SK-N-SH (cell line): ENCODE data around the gene ATP8B3. TPM values are rescaled to one million over a fixed set of nuclear protein-coding genes. Genes with fewer than 3 reads are reported as not detected.

Experiments used
- CTCF ChIA-PET: fragments of 300-600, 350-600 bp; formaldehyde crosslinking; extraction: SDS; loops from one replicate; lab custom pipeline; 2021; lab: Yijun Ruan, JAX
- POLR2A ChIA-PET: fragments of 350-600 bp; sonication (Branson Sonifier 250); formaldehyde crosslinking; extraction: SDS; loops from one replicate; lab custom pipeline; 2020; ENCODE audit warnings: antibody characterized with exemption, inconsistent platforms; lab: Yijun Ruan, JAX
- DNase-seq: peaks from one replicate; pipeline ENCODE4 v3.0.0; 2012
- H2AFZ ChIP-seq: fragments of 200-600 bp; sonication (generic); 2 replicates; pipeline ENCODE4 v1.8.1; 2016; ENCODE audit warnings: antibody characterized with exemption, mild to moderate bottlenecking, low read depth
- H3F3A ChIP-seq: fragments of 200-600 bp; sonication (generic); replicated peaks from 2 replicates; pipeline ENCODE3; 2016; ENCODE audit warnings: antibody characterized with exemption, mild to moderate bottlenecking; ENCODE audit not compliant: insufficient read depth
- H3K27ac ChIP-seq, 2 experiments: fragments of 200-500 bp in 1 of 2; fragments of 200-600 bp in 1 of 2; sonication (Bioruptor generic) in 1 of 2; sonication (generic), shearing (Covaris generic) in 1 of 2; 2 replicates each; pipeline versions ENCODE4 v1.5.1 to v1.6.1; 2014 to 2016; ENCODE audit warnings: low read depth in 2 of 2, inconsistent platforms in 1 of 2, low read length in 1 of 2, mild to moderate bottlenecking in 1 of 2, mixed read lengths in 1 of 2
- H3K27me3 ChIP-seq: fragments of 200-600 bp; sonication (generic), shearing (Covaris generic); 2 replicates; pipeline ENCODE4 v1.6.1; 2016; ENCODE audit warnings: mixed run types; ENCODE audit not compliant: insufficient read depth
- H3K36me3 ChIP-seq, 2 experiments: fragments of 200-500 bp in 1 of 2; fragments of 200-600 bp in 1 of 2; sonication (Bioruptor generic) in 1 of 2; sonication (generic) in 1 of 2; replicated peaks in 1 of 2; 2 replicates each; pipeline versions ENCODE3 to v1.5.1; 2014 to 2016; ENCODE audit warnings: low read length in 1 of 2, mild to moderate bottlenecking in 1 of 2; ENCODE audit not compliant: insufficient read depth in 2 of 2, control insufficient read depth in 1 of 2
- H3K4me1 ChIP-seq, 2 experiments: fragments of 200-500 bp in 1 of 2; fragments of 200-600 bp in 1 of 2; sonication (Bioruptor generic) in 1 of 2; sonication (generic), shearing (Covaris generic) in 1 of 2; 2 replicates each; pipeline versions ENCODE4 v1.5.1 to v1.6.1; 2014 to 2016; ENCODE audit warnings: low read depth in 1 of 2, low read length in 1 of 2, mixed run types in 1 of 2; ENCODE audit not compliant: insufficient read depth in 2 of 2, control insufficient read depth in 1 of 2
- H3K4me2 ChIP-seq: fragments of 200-600 bp; sonication (generic), shearing (Covaris generic); 2 replicates; pipeline ENCODE4 v1.6.1; 2017; ENCODE audit warnings: mixed run types
- H3K4me3 ChIP-seq, 2 experiments: fragments of 200-500 bp in 1 of 2; fragments of 200-600 bp in 1 of 2; sonication (Bioruptor generic) in 1 of 2; sonication (generic), shearing (Covaris generic) in 1 of 2; 2 replicates each; pipeline versions ENCODE4 v1.5.1 to v1.8.1; 2014 to 2016; ENCODE audit warnings: low read depth in 2 of 2, inconsistent platforms in 1 of 2, low read length in 1 of 2, mild to moderate bottlenecking in 1 of 2, mixed read lengths in 1 of 2, moderate library complexity in 1 of 2
- H3K79me2 ChIP-seq: fragments of 200-600 bp; sonication (generic); 2 replicates; pipeline ENCODE4 v1.8.1; 2017; ENCODE audit warnings: mild to moderate bottlenecking; ENCODE audit not compliant: insufficient read depth
- H3K9ac ChIP-seq: fragments of 200-600 bp; sonication (generic); 2 replicates; pipeline ENCODE4 v1.6.1; 2017; ENCODE audit warnings: mixed run types
- H3K9me2 ChIP-seq: fragments of 200-600 bp; sonication (generic); 2 replicates; pipeline ENCODE4 v1.6.1; 2017; ENCODE audit warnings: mixed run types
- H3K9me3 ChIP-seq: fragments of 200-600 bp; sonication (generic); 2 replicates; pipeline ENCODE4 v1.6.1; 2017; ENCODE audit warnings: mixed run types, mild to moderate bottlenecking, moderate library complexity
- H4K20me1 ChIP-seq: fragments of 200-600 bp; sonication (generic); 2 replicates; pipeline ENCODE4 v1.6.1; 2017; ENCODE audit warnings: mild to moderate bottlenecking, mixed run types; ENCODE audit not compliant: insufficient read depth
- CTCF ChIP-seq: fragments of 200-600 bp; sonication (generic); IDR thresholded peaks from 2 replicates; pipeline ENCODE4 v1.6.1; 2017; ENCODE audit warnings: antibody characterized with exemption, mild to moderate bottlenecking, moderate library complexity
- ELF1 ChIP-seq: IDR thresholded peaks from 2 replicates; pipeline ENCODE4 v1.4.0; 2012
- EP300 ChIP-seq, 2 experiments: IDR thresholded peaks; 2 replicates each; pipeline versions ENCODE4 v1.4.0 to v1.6.1; 2012; ENCODE audit warnings: borderline replicate concordance in 1 of 2, low read depth in 1 of 2, low read length in 1 of 2
- EZH2phosphoT487 ChIP-seq: fragments of 200-600 bp; sonication (generic); IDR thresholded peaks from 2 replicates; pipeline ENCODE4 v1.6.1; 2017; ENCODE audit warnings: low read depth, mixed run types, mild to moderate bottlenecking, antibody characterized with exemption, moderate library complexity, borderline replicate concordance
- FOXJ3 ChIP-seq: sonication (generic); formaldehyde crosslinking; IDR thresholded peaks from 2 replicates; pipeline ENCODE4 v1.5.1; 2020; ENCODE audit warnings: mild to moderate bottlenecking, missing genetic modification reagents
- GATA2 ChIP-seq: sonication (generic); formaldehyde crosslinking; IDR thresholded peaks from 2 replicates; pipeline ENCODE4 v1.5.0; 2020; ENCODE audit warnings: mild to moderate bottlenecking, missing genetic modification reagents
- MEF2A ChIP-seq: IDR thresholded peaks from 2 replicates; pipeline ENCODE4 v1.4.0; 2012; ENCODE audit warnings: low read depth, borderline replicate concordance
- RAD21 ChIP-seq: IDR thresholded peaks from 2 replicates; pipeline ENCODE4 v1.6.1; 2012; ENCODE audit warnings: mild to moderate bottlenecking, low read length
- RXRA ChIP-seq: IDR thresholded peaks from 2 replicates; pipeline ENCODE4 v1.4.0; 2012; ENCODE audit warnings: low read depth, mild to moderate bottlenecking, borderline replicate concordance
- ZBTB33 ChIP-seq: IDR thresholded peaks from 2 replicates; pipeline ENCODE4 v1.4.0; 2012; ENCODE audit warnings: low read depth, borderline replicate concordance
- WGBS: methylation state at CpG from one replicate; pipeline ENCODE4 v1.1.6; 2017; ENCODE audit warnings: low lambda C conversion rate; 5-methylcytosine and 5-hydroxymethylcytosine counted together
- polyA plus RNA-seq, 3 experiments: library from polyadenylated mRNA; depleted of rRNA; stranded (reverse); fragments of >200 nt; gene quantifications; 2 replicates each; pipeline ENCODE4 v1.2.3, GENCODE V29; 2012

The ATP8B3 gene
- polyA plus RNA-seq, 1 of the 3 experiments (the other 2 are of a cell fraction): 8.0 TPM

GRCh38 chr19:1808395-1808731 is 3.7 kb downstream of the ATP8B3 start:
- Histone ChIP-seq H3K9ac (no peak overlapping the region), H3K4me3 (no peak overlapping the region), H3K4me2 (no peak overlapping the region), H3K79me2 (no peaks in the 10 kb centered on the region), H3K36me3 (no peaks in the 10 kb centered on the region), H3F3A (peaks cover 4% of the 10 kb centered on the region), H3K4me1 (peaks cover 0 to 12% of the 10 kb centered on the region in 2 experiments; a peak in 1 of 4 replicates), H2AFZ (no peak overlapping the region), H4K20me1 (no peaks in the 10 kb centered on the region), H3K27ac (no peak overlapping the region), H3K27me3 (no peaks in the 10 kb centered on the region), H3K9me2 (no peaks in the 10 kb centered on the region), H3K9me3 (no peaks in the 10 kb centered on the region)
- WGBS: no CpG with 5 or more reads among the region's 2 CpGs
- CTCF ChIA-PET: interaction anchor here (3.4 kb wide), 1 partner anchor 18 kb away, joined by 14 read pairs; no protein-coding TSS in a partner anchor
- no peak for TF ChIP-seq RAD21
- no peak for TF ChIP-seq EZH2phosphoT487
- TF ChIP-seq MEF2A: no peak
- no peak for TF ChIP-seq FOXJ3 (CRISPR knock-in tag)
- no peak for TF ChIP-seq EP300 (IDR thresholded peaks at IDR 0.05; ENCODE audit: borderline replicate concordance in 1 of 2, low read depth in 1 of 2, low read length in 1 of 2)
- no peak for TF ChIP-seq GATA2 (CRISPR knock-in tag)
- no peak for TF ChIP-seq ELF1
- TF ChIP-seq ZBTB33: no peak
- no peak for TF ChIP-seq CTCF
- no peak for DNase-seq
- POLR2A ChIA-PET: no interaction called here

GRCh38 chr19:1807695-1808394 is 4.2 kb downstream of the ATP8B3 start:
- ChIA-PET POLR2A (no interaction called here), CTCF (interaction anchor here (0.9 to 3.4 kb wide), 4 partner anchors 11 to 61 kb away, joined by 3 to 14 read pairs (median 6); no protein-coding TSS in a partner anchor)
- no peak overlapping the region for H3K4me2 ChIP-seq
- TF ChIP-seq RXRA: no peak
- no peaks in the 10 kb centered on the region for H4K20me1 ChIP-seq
- H3K79me2 ChIP-seq: no peaks in the 10 kb centered on the region
- DNase-seq: no peak
- no peaks in the 10 kb centered on the region for H3K27me3 ChIP-seq
- WGBS: 87% methylated on average over 24 of the region's 30 CpGs
- H3K9me2 ChIP-seq: no peaks in the 10 kb centered on the region
- peaks cover 0 to 7% of the 10 kb centered on the region in 2 experiments; a peak in 1 of 4 replicates for H3K4me1 ChIP-seq
- H3K9ac ChIP-seq: no peak overlapping the region
- no peak overlapping the region for H3K27ac ChIP-seq
- no peaks in the 10 kb centered on the region for H3F3A ChIP-seq
- no peak overlapping the region for H3K4me3 ChIP-seq
- no peaks in the 10 kb centered on the region for H3K36me3 ChIP-seq
- no peaks in the 10 kb centered on the region for H3K9me3 ChIP-seq
- no peak overlapping the region for H2AFZ ChIP-seq
